ENCODE measurements around the gene ATP2B2. TPM values are rescaled to one million over a fixed set of nuclear protein-coding genes. Genes with fewer than 3 reads are reported as not detected.

Gene ATP2B2
- total RNA-seq, 3 donors from 2014 or later = 0.09 to 0.70 (median 0.12) TPM

GRCh38 chr3:10317311-10317960, 187.9 kb downstream of the ATP2B2 start:
- Histone ChIP-seq H3K4me3 (no peak overlapping the region), H3K4me1 (ENCODE audit: low read depth) (peaks cover 13% of the 10 kb centered on the region), H3K36me3 (ENCODE audit: low read depth) (peaks cover 7% of the 10 kb centered on the region), H3K9me3 (no peaks in the 10 kb centered on the region)
- no peak for TF ChIP-seq CTCF (IDR thresholded peaks at IDR 0.05)
- ATAC-seq (no peak), DNase-seq (no peak)
- intact Hi-C loops (cut with DNase I, micrococcal nuclease) = no loop called here

GRCh38 chr3:10315771-10316344, 189.5 kb downstream of the ATP2B2 start:
- no peak for DNase-seq
- H3K4me3 ChIP-seq = no peak overlapping the region
- H3K36me3 ChIP-seq (ENCODE audit: low read depth) = peaks cover 20% of the 10 kb centered on the region
- no peaks in the 10 kb centered on the region for H3K9me3 ChIP-seq
- no peak for TF ChIP-seq CTCF (IDR thresholded peaks at IDR 0.05)
- no peak for ATAC-seq
- peaks cover 13% of the 10 kb centered on the region for H3K4me1 ChIP-seq (ENCODE audit: low read depth)
- intact Hi-C loops (cut with DNase I, micrococcal nuclease) = no loop called here

- peaks cover 23% of the 10 kb centered on the region for H3K36me3 ChIP-seq (ENCODE audit: low read depth)
- no peak for TF ChIP-seq CTCF (IDR thresholded peaks at IDR 0.05)
- intact Hi-C loops (cut with DNase I, micrococcal nuclease) = no loop called here
- no peak for DNase-seq
- ATAC-seq = no peak
- no peaks in the 10 kb centered on the region for H3K9me3 ChIP-seq
- H3K4me3 ChIP-seq = no peak overlapping the region
- peaks cover 10% of the 10 kb centered on the region for H3K4me1 ChIP-seq (ENCODE audit: low read depth)
Measured at GRCh38 chr3:10315101-10315500, 190.3 kb downstream of the ATP2B2 start.

- no peak overlapping the region for H3K4me3 ChIP-seq
- ATAC-seq = no peak
- intact Hi-C loops (cut with DNase I, micrococcal nuclease) = no loop called here
- no peak for TF ChIP-seq CTCF (IDR thresholded peaks at IDR 0.05)
- H3K4me1 ChIP-seq (ENCODE audit: low read depth) = no peaks in the 10 kb centered on the region
- DNase-seq = no peak
- peaks cover 23% of the 10 kb centered on the region for H3K36me3 ChIP-seq (ENCODE audit: low read depth)
- H3K9me3 ChIP-seq = no peaks in the 10 kb centered on the region
Measured at GRCh38 chr3:10312861-10313260, 192.5 kb downstream of the ATP2B2 start.

GRCh38 chr3:10312391-10312790, 193.0 kb downstream of the ATP2B2 start:
- Histone ChIP-seq H3K4me1 (ENCODE audit: low read depth) (no peaks in the 10 kb centered on the region), H3K9me3 (no peaks in the 10 kb centered on the region), H3K4me3 (no peak overlapping the region), H3K36me3 (ENCODE audit: low read depth) (peaks cover 23% of the 10 kb centered on the region)
- DNase-seq (no peak), ATAC-seq (no peak)
- intact Hi-C loops (cut with DNase I, micrococcal nuclease) = no loop called here
- no peak for TF ChIP-seq CTCF (IDR thresholded peaks at IDR 0.05)
